Osteoblast (primary cell): ENCODE results near the gene CD70. TPM values are rescaled to one million over a fixed set of nuclear protein-coding genes. Genes with fewer than 3 reads are reported as not detected.
A peak's percentile ranks its signal among the peaks of the same experiment; 100 is the strongest.

Source experiments
- DNase-seq: peaks from one replicate; pipeline ENCODE4 v3.0.0; 2011; ENCODE audit warnings: low spot score, mixed read lengths; ENCODE audit not compliant: insufficient read length; ENCODE audit errors: missing footprints
- H2AFZ ChIP-seq: 2 replicates; pipeline ENCODE4 v1.6.0; 2011; ENCODE audit warnings: mild to moderate bottlenecking, low read length
- H3K27ac ChIP-seq: 2 replicates; pipeline ENCODE4 v1.5.1; 2011; ENCODE audit warnings: mild to moderate bottlenecking, low read depth, low read length, moderate library complexity
- H3K27me3 ChIP-seq: 2 replicates; pipeline ENCODE4 v1.6.0; 2012; ENCODE audit warnings: mild to moderate bottlenecking, control low read depth, inconsistent platforms, low read length, moderate library complexity; ENCODE audit not compliant: insufficient read depth
- H3K36me3 ChIP-seq: 2 replicates; pipeline ENCODE4 v1.5.1; 2011; ENCODE audit warnings: mild to moderate bottlenecking, low read length, control low read depth, moderate library complexity; ENCODE audit not compliant: insufficient read depth
- H3K4me1 ChIP-seq: 2 replicates; pipeline ENCODE4 v1.5.1; 2011; ENCODE audit warnings: mild to moderate bottlenecking, low read length, control low read depth, moderate library complexity; ENCODE audit not compliant: insufficient read depth
- H3K4me2 ChIP-seq: 2 replicates; pipeline ENCODE4 v1.6.0; 2011; ENCODE audit warnings: mild to moderate bottlenecking, low read length; ENCODE audit not compliant: insufficient read depth
- H3K4me3 ChIP-seq: fragments of 200-600 bp; sonication (generic); 3 replicates; pipeline ENCODE4 v1.5.1; 2012; ENCODE audit warnings: mild to moderate bottlenecking, low read length, inconsistent platforms; ENCODE audit not compliant: insufficient read depth
- H3K79me2 ChIP-seq: 2 replicates; pipeline ENCODE4 v1.6.0; 2012; ENCODE audit warnings: mild to moderate bottlenecking, low read length, control low read depth, inconsistent platforms; ENCODE audit not compliant: insufficient read depth
- H3K9me3 ChIP-seq: 2 replicates; pipeline ENCODE4 v1.5.1; 2011; ENCODE audit warnings: low read depth, low read length, control low read depth
- H4K20me1 ChIP-seq: 2 replicates; pipeline ENCODE4 v1.6.0; 2012; ENCODE audit warnings: mild to moderate bottlenecking, low read length, control low read depth; ENCODE audit not compliant: insufficient read depth
- total RNA-seq: library from RNA; depleted of rRNA; stranded (reverse); fragments of >200 nt; gene quantifications from 2 replicates; pipeline ENCODE4 v1.2.3, GENCODE V29; 2012
- TF ChIP-seq, protein P1 (sequence below): IDR thresholded peaks from 2 replicates; pipeline ENCODE4 v1.5.1; 2011; ENCODE audit warnings: mild to moderate bottlenecking, low read depth, low read length, moderate library complexity; ENCODE audit errors: extremely low read depth

CD70 gene
- total RNA-seq, 1 donor, result not detected

DNA sequence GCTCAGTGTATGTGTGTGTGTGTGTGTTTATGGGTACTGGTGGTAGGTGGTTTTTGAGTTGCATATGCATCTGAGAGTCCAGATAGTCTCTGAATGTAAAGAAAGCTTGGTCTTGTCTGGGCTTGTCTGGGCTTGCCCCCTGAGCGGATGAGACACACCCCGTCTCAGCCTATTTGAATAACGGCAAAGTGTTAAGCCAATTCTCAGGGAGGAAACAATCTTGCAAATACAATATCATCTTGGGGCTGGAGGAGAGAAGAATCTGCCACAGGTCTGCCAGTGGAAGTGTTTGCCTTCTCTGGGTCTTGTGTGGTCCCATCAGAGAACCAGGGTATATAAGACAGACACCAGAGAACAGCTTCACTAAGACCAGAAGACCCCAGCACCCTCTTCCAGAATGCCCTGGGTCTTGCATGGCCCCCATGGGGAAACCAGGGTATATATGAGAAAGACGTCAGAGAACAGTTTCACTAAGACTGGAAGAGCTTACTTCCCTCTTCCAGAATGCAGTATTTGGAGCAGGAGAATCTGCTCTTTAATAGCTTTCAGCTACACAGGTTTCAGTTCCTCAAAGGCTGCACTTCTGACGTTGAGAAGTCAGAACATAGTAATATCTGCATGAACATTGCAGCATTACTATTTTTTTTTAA, 13.3 kb downstream of the CD70 start:
- Histone ChIP-seq H3K4me2 (no peak overlapping the region), H3K27me3 (peaks cover 12% of the 10 kb centered on the region), H3K36me3 (no peaks in the 10 kb centered on the region), H3K4me1 (peaks cover 3% of the 10 kb centered on the region), H3K79me2 (no peaks in the 10 kb centered on the region), H2AFZ (no peak overlapping the region), H3K4me3 (no peak overlapping the region), H4K20me1 (no peaks in the 10 kb centered on the region), H3K9me3 (no peaks in the 10 kb centered on the region), H3K27ac (no peak overlapping the region)
- DNase-seq, result no peak
- TF ChIP-seq, protein P1, sequence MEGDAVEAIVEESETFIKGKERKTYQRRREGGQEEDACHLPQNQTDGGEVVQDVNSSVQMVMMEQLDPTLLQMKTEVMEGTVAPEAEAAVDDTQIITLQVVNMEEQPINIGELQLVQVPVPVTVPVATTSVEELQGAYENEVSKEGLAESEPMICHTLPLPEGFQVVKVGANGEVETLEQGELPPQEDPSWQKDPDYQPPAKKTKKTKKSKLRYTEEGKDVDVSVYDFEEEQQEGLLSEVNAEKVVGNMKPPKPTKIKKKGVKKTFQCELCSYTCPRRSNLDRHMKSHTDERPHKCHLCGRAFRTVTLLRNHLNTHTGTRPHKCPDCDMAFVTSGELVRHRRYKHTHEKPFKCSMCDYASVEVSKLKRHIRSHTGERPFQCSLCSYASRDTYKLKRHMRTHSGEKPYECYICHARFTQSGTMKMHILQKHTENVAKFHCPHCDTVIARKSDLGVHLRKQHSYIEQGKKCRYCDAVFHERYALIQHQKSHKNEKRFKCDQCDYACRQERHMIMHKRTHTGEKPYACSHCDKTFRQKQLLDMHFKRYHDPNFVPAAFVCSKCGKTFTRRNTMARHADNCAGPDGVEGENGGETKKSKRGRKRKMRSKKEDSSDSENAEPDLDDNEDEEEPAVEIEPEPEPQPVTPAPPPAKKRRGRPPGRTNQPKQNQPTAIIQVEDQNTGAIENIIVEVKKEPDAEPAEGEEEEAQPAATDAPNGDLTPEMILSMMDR, result no peak

DNA sequence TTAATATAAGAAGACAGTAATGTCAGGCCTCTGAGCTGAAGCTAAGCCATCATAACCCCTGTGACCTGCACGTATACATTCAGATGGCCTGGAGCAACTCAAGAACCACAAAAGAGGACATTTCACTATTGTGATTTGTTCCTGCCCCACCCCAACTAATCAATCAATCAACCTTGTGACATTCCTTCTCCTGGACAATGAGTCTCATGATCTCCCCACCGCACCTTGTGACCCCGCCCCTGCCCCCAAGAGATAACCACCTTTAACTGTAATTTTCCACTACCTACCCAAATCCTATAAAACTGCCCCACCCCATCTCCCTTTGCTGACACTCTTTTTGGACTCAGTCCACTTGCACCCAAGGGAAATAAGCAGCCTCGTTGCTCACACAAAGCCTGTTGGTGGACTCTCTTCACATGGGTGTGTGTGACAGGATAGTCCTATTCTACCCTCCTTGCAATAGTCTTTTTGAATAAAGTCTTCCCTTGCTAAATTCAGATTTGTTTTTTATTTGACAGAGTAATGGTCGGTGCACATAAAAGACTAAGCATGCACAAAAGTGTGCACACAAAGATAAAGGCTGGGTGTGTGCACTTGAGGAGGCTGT, 14.0 kb downstream of the CD70 start:
- Histone ChIP-seq H4K20me1 (no peaks in the 10 kb centered on the region), H3K4me3 (no peak overlapping the region), H3K79me2 (no peaks in the 10 kb centered on the region), H2AFZ (no peak overlapping the region), H3K4me1 (peaks cover 3% of the 10 kb centered on the region), H3K4me2 (no peak overlapping the region), H3K27ac (no peak overlapping the region), H3K36me3 (no peaks in the 10 kb centered on the region), H3K27me3 (peaks cover 15% of the 10 kb centered on the region), H3K9me3 (no peaks in the 10 kb centered on the region)
- no peak for DNase-seq
- TF ChIP-seq, protein P1, result no peak

DNA sequence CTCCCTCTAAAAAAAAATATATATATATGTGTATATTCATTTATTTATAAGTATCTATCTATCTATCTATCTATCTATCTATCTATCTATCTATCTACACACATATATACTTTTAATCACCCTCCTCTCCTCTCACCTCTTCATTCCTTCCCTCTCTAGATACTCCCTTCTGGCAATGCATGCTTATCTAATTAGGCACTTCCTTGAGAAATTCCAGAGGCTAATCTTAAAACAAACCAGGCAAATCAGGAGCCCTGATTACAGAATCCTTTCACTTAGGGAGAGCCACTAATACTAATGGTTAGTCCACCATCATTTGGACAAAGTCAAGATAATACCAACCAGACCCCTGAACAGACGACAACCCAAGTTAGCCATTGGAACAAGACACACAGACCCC, 17.6 kb downstream of the CD70 start:
- Histone ChIP-seq H3K4me3 (no peak overlapping the region), H2AFZ (no peak overlapping the region), H3K9me3 (no peaks in the 10 kb centered on the region), H3K4me1 (no peaks in the 10 kb centered on the region), H3K79me2 (no peaks in the 10 kb centered on the region), H3K27ac (no peak overlapping the region), H3K4me2 (no peak overlapping the region), H4K20me1 (no peaks in the 10 kb centered on the region), H3K36me3 (no peaks in the 10 kb centered on the region), H3K27me3 (peaks cover 18% of the 10 kb centered on the region)
- TF ChIP-seq, protein P1, result no peak
- DNase-seq, result no peak

DNA sequence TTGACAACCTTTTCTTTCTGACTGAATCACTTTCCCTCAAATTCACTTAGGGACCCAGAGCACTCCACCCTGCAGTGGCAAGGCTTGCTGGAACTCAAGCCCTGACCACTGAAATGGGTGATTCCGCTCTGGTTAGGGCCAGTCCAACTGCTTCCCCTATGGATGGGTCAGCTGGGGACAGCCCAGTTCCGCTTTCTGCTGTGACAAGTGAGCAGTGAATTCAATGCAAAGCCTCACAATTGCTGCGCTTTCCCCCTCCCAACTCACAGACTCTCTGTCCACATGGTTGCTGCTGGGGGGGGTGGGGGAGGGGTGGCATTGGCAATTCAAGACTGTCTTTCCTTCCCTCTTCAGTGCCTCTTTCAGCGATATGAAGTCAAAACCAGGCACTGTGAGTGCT, 18.7 kb downstream of the CD70 start:
- Histone ChIP-seq H3K4me3 (no peak overlapping the region), H3K27me3 (peaks cover 24% of the 10 kb centered on the region), H3K79me2 (no peaks in the 10 kb centered on the region), H3K36me3 (no peaks in the 10 kb centered on the region), H3K27ac (no peak overlapping the region), H3K4me1 (no peaks in the 10 kb centered on the region), H3K9me3 (no peaks in the 10 kb centered on the region), H4K20me1 (no peaks in the 10 kb centered on the region), H3K4me2 (no peak overlapping the region), H2AFZ (no peak overlapping the region)
- peak; percentile 47 for DNase-seq
- TF ChIP-seq, protein P1, result no peak
